HG03064 (cell line): ENCODE results near the gene AFF2.

Experiments
- ATAC-seq: cut with Tn5 transposase; IDR thresholded peaks from one replicate; pipeline ENCODE4 v1.9.1; 2021; ENCODE audit warnings: low read depth; ENCODE audit not compliant: unreplicated experiment

The AFF2 gene

GRCh38 chrX:148577741-148578140, 77.3 kb downstream of the AFF2 start:
- no peak for ATAC-seq

GRCh38 chrX:148580016-148580415, 79.6 kb downstream of the AFF2 start:
- ATAC-seq, result no peak

GRCh38 chrX:148582353-148582752, 81.9 kb downstream of the AFF2 start:
- ATAC-seq, result no peak

- ATAC-seq, result no peak
Measured at GRCh38 chrX:148588649-148589310, 88.4 kb downstream of the AFF2 start.

- no peak for ATAC-seq
Measured at GRCh38 chrX:148592595-148592994, 92.2 kb downstream of the AFF2 start.

- no peak for ATAC-seq
Measured at GRCh38 chrX:148593146-148593545, 92.7 kb downstream of the AFF2 start.

- ATAC-seq, result no peak
Measured at GRCh38 chrX:148593987-148594386, 93.6 kb downstream of the AFF2 start.

- no peak for ATAC-seq
Measured at GRCh38 chrX:148599404-148599803, 99.0 kb downstream of the AFF2 start.

- no peak for ATAC-seq
Measured at GRCh38 chrX:148600131-148600530, 99.7 kb downstream of the AFF2 start.

GRCh38 chrX:148600581-148600980, 100.2 kb downstream of the AFF2 start:
- no peak for ATAC-seq

GRCh38 chrX:148601034-148601433, 100.6 kb downstream of the AFF2 start:
- no peak for ATAC-seq

GRCh38 chrX:148609515-148610327, 109.3 kb downstream of the AFF2 start:
- ATAC-seq, result peak; percentile 59

- ATAC-seq, result peak; percentile 69
Measured at GRCh38 chrX:148610328-148610698, 109.9 kb downstream of the AFF2 start.

GRCh38 chrX:148611993-148612392, 111.6 kb downstream of the AFF2 start:
- ATAC-seq, result peak; percentile 45

- ATAC-seq, result peak; percentile 9
Measured at GRCh38 chrX:148612431-148612830, 112.0 kb downstream of the AFF2 start.

GRCh38 chrX:148613636-148614035, 113.2 kb downstream of the AFF2 start:
- ATAC-seq, result no peak

- ATAC-seq, result no peak
Measured at GRCh38 chrX:148615491-148615890, 115.1 kb downstream of the AFF2 start.

- no peak for ATAC-seq
Measured at GRCh38 chrX:148618470-148619445, 118.3 kb downstream of the AFF2 start.

GRCh38 chrX:148620023-148620422, 119.6 kb downstream of the AFF2 start:
- ATAC-seq, result no peak

- ATAC-seq, result no peak
Measured at GRCh38 chrX:148624951-148625474, 124.6 kb downstream of the AFF2 start.

GRCh38 chrX:148628621-148629020, 128.2 kb downstream of the AFF2 start:
- no peak for ATAC-seq
